ENCODE data around the gene GNAT1. TPM values are rescaled to one million over a fixed set of nuclear protein-coding genes. Genes with fewer than 3 reads are reported as not detected.

Gene GNAT1
- total RNA-seq, 2 donors from 2014 or later = not detected

GRCh38 chr3:50161320-50161719, 30.1 kb upstream of the GNAT1 start:
- intact Hi-C loops (cut with DNase I, micrococcal nuclease) = no loop called here
- peak; percentile 79 for ATAC-seq
- DNase-seq = peak; percentile 78 to 81

- peak; percentile 23 for ATAC-seq
- intact Hi-C loops (cut with DNase I, micrococcal nuclease) = no loop called here
- no peak for DNase-seq
Observed at GRCh38 chr3:50162034-50162883, 29.2 kb upstream of the GNAT1 start.

GRCh38 chr3:50163572-50164455, 27.6 kb upstream of the GNAT1 start:
- no peak for ATAC-seq
- intact Hi-C loops (cut with DNase I, micrococcal nuclease) = no loop called here
- peak; percentile 77 to 82 for DNase-seq

GRCh38 chr3:50164481-50164880, 26.9 kb upstream of the GNAT1 start:
- intact Hi-C loops (cut with DNase I, micrococcal nuclease) = no loop called here
- no peak for DNase-seq
- ATAC-seq = no peak

- intact Hi-C loops (cut with DNase I, micrococcal nuclease) = no loop called here
- DNase-seq (no peak), ATAC-seq (no peak)
Observed at GRCh38 chr3:50164984-50165909, 26.2 kb upstream of the GNAT1 start.

GRCh38 chr3:50165910-50166538, 25.4 kb upstream of the GNAT1 start:
- peak; percentile 12 for ATAC-seq
- DNase-seq = no peak
- intact Hi-C loops (cut with DNase I, micrococcal nuclease) = no loop called here

- ATAC-seq = no peak
- intact Hi-C loops (cut with DNase I, micrococcal nuclease) = no loop called here
- no peak for DNase-seq
Observed at GRCh38 chr3:50166620-50167019, 24.8 kb upstream of the GNAT1 start.

- intact Hi-C loops (cut with DNase I, micrococcal nuclease) = no loop called here
- DNase-seq (peak; percentile 56 to 80), ATAC-seq (peak; percentile 71)
Observed at GRCh38 chr3:50167069-50167840, 24.2 kb upstream of the GNAT1 start.

- intact Hi-C loops (cut with DNase I, micrococcal nuclease) = no loop called here
- no peak for DNase-seq
- ATAC-seq = no peak
Observed at GRCh38 chr3:50167841-50168209, 23.6 kb upstream of the GNAT1 start.

- intact Hi-C loops (cut with DNase I, micrococcal nuclease) = no loop called here
- DNase-seq = no peak
- ATAC-seq = no peak
Observed at GRCh38 chr3:50168388-50168787, 23.0 kb upstream of the GNAT1 start.

GRCh38 chr3:50168791-50169190, 22.6 kb upstream of the GNAT1 start:
- DNase-seq = no peak
- ATAC-seq = no peak
- intact Hi-C loops (cut with DNase I, micrococcal nuclease) = no loop called here

GRCh38 chr3:50169232-50169832, 22.1 kb upstream of the GNAT1 start:
- ATAC-seq (no peak), DNase-seq (no peak)
- intact Hi-C loops (cut with DNase I, micrococcal nuclease) = no loop called here

GRCh38 chr3:50169858-50170257, 21.6 kb upstream of the GNAT1 start:
- no peak for DNase-seq
- intact Hi-C loops (cut with DNase I, micrococcal nuclease) = no loop called here
- ATAC-seq = no peak

GRCh38 chr3:50170689-50171088, 20.7 kb upstream of the GNAT1 start:
- intact Hi-C loops (cut with DNase I, micrococcal nuclease) = no loop called here
- DNase-seq (no peak), ATAC-seq (no peak)

- DNase-seq (peak; percentile 73 to 77), ATAC-seq (peak; percentile 70)
Observed at GRCh38 chr3:50171540-50172301, 19.7 kb upstream of the GNAT1 start.

GRCh38 chr3:50172626-50173220, 18.7 kb upstream of the GNAT1 start:
- ATAC-seq (peak; percentile 44), DNase-seq (no peak)
- intact Hi-C loops (cut with DNase I, micrococcal nuclease) = no loop called here

More at GRCh38 chr3:50171540-50172301, 19.7 kb upstream of the GNAT1 start:
- intact Hi-C loops (cut with DNase I, micrococcal nuclease) = no loop called here
